ENCODE results near the gene TSPAN16. TPM values are rescaled to one million over a fixed set of nuclear protein-coding genes. Genes with fewer than 3 reads are reported as not detected.

The TSPAN16 gene
- total RNA-seq, 1 donor from 2014 or later: not detected

DNA sequence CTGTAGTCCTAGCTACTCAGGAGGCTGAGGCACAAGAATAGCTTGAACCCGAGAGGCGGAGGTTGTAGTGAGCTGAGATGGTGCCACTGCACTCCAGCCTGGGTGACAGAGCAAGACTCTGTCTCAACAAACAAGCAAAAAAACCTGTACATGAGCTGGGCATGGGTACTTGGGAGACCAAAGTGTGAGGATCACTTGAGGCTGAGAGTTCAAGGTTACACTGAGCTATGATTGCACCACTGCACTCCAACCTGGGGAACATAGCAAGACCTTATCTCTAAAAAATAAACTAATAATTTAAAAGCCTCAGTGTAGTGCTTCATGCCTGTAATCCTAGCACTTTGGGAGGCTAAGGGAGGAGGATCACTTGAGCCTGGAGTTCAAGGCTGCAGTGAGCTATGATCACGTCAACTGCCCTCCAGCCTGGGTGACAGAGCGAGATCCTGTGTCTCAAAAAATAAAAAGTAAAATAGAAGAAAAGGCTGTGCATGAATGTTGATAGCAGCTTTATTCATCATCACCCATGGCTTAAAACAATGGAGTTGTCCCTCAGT, 21.4 kb upstream of the TSPAN16 start:
- H3K27ac Mint-ChIP-seq (ENCODE audit: unreplicated experiment): peak overlapping the region; percentile 19
- no peak for DNase-seq
- peaks cover 8% of the 10 kb centered on the region for H3K9me3 Mint-ChIP-seq (ENCODE audit: unreplicated experiment)
- peaks cover 5% of the 10 kb centered on the region for H3K4me1 Mint-ChIP-seq (ENCODE audit: low read depth, unreplicated experiment)
- peak overlapping the region; percentile 12 for H3K4me3 Mint-ChIP-seq (ENCODE audit: unreplicated experiment)
- peaks cover 4% of the 10 kb centered on the region for H3K36me3 Mint-ChIP-seq (ENCODE audit: unreplicated experiment)
- peaks cover 6% of the 10 kb centered on the region for H3K27me3 Mint-ChIP-seq (ENCODE audit: unreplicated experiment)
- TF ChIP-seq CTCF (IDR thresholded peaks at IDR 0.05; ENCODE audit: partially characterized antibody, unreplicated experiment): no peak

- no peak overlapping the region for H3K27ac Mint-ChIP-seq (ENCODE audit: unreplicated experiment)
- TF ChIP-seq CTCF (IDR thresholded peaks at IDR 0.05; ENCODE audit: partially characterized antibody, unreplicated experiment): no peak
- H3K36me3 Mint-ChIP-seq (ENCODE audit: unreplicated experiment): peaks cover 4% of the 10 kb centered on the region
- peaks cover 12% of the 10 kb centered on the region for H3K9me3 Mint-ChIP-seq (ENCODE audit: unreplicated experiment)
- H3K4me3 Mint-ChIP-seq (ENCODE audit: unreplicated experiment): no peak overlapping the region
- DNase-seq: no peak
- H3K27me3 Mint-ChIP-seq (ENCODE audit: unreplicated experiment): peaks cover 7% of the 10 kb centered on the region
- H3K4me1 Mint-ChIP-seq (ENCODE audit: low read depth, unreplicated experiment): peaks cover 5% of the 10 kb centered on the region
These were observed 17.3 kb upstream of the TSPAN16 start for GRCh38 chr19:11278670-11279069.

DNA sequence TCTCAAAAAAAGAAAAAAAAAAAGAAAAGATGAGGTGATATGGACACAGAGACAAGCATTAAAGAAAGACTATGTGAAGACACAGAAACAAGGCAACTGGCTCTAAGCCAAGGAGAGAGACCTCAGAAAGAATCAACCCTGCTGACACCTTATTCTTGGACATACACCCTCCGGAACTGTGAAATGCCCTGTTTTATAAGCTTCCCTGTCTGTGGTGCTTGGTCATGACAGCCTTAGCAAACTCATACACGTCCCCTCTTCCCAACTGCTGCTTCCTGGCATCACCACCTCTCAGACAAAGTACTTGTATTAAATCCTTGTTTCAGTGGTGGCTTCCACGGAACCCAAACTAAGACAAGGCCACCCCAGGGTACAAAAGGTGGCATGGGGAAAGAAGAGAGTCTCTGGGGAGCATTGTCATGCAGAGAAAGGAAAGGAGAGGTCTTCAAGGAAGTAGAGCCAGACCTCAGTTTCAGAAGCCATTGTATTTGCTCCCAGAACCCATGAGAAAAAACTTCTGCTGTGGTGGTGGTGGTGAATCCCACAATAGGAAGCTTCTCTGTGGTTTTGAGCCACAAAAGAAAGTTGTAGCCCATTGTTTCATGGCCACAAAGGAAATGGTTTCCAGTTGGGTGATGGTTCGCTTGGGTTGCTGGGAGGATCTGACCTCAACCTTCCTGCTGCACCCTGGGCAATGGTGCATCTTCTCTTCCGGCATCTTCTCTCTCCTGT, 16.3 kb upstream of the TSPAN16 start:
- H3K9me3 Mint-ChIP-seq (ENCODE audit: unreplicated experiment): peaks cover 12% of the 10 kb centered on the region
- no peak overlapping the region for H3K4me3 Mint-ChIP-seq (ENCODE audit: unreplicated experiment)
- no peak overlapping the region for H3K27ac Mint-ChIP-seq (ENCODE audit: unreplicated experiment)
- peaks cover 5% of the 10 kb centered on the region for H3K4me1 Mint-ChIP-seq (ENCODE audit: low read depth, unreplicated experiment)
- H3K36me3 Mint-ChIP-seq (ENCODE audit: unreplicated experiment): peaks cover 4% of the 10 kb centered on the region
- TF ChIP-seq CTCF (IDR thresholded peaks at IDR 0.05; ENCODE audit: partially characterized antibody, unreplicated experiment): no peak
- DNase-seq: no peak
- peaks cover 7% of the 10 kb centered on the region for H3K27me3 Mint-ChIP-seq (ENCODE audit: unreplicated experiment)

- peaks cover 7% of the 10 kb centered on the region for H3K9me3 Mint-ChIP-seq (ENCODE audit: unreplicated experiment)
- no peak overlapping the region for H3K4me3 Mint-ChIP-seq (ENCODE audit: unreplicated experiment)
- no peaks in the 10 kb centered on the region for H3K4me1 Mint-ChIP-seq (ENCODE audit: low read depth, unreplicated experiment)
- H3K36me3 Mint-ChIP-seq (ENCODE audit: unreplicated experiment): peaks cover 4% of the 10 kb centered on the region
- no peak for DNase-seq
- TF ChIP-seq CTCF (IDR thresholded peaks at IDR 0.05; ENCODE audit: partially characterized antibody, unreplicated experiment): no peak
- H3K27me3 Mint-ChIP-seq (ENCODE audit: unreplicated experiment): peaks cover 5% of the 10 kb centered on the region
- H3K27ac Mint-ChIP-seq (ENCODE audit: unreplicated experiment): no peak overlapping the region
These were observed 14.5 kb upstream of the TSPAN16 start for GRCh38 chr19:11281356-11282049.

DNA sequence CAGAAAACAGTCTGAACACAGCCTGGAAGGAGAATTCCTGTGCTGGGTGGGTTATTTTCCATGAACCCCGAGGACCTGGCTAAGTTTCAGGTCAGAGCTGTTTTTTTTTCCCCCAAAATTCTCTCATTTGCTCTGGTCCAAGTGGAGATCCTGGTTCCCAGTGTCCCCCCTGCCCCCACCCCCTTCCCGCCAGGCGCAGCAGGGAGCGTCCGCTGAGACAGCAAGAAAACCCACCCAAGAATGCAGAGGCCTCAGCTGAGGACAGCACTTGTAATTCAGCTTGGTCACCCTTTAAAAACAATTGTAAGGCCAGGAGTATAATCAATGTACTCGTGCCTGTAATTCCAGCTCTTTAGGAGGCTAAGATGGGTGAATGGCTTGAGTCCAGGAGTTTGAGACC, 11.4 kb upstream of the TSPAN16 start:
- no peak overlapping the region for H3K4me3 Mint-ChIP-seq (ENCODE audit: unreplicated experiment)
- H3K27me3 Mint-ChIP-seq (ENCODE audit: unreplicated experiment): peaks cover 2% of the 10 kb centered on the region
- DNase-seq: no peak
- H3K4me1 Mint-ChIP-seq (ENCODE audit: low read depth, unreplicated experiment): no peaks in the 10 kb centered on the region
- peaks cover 4% of the 10 kb centered on the region for H3K9me3 Mint-ChIP-seq (ENCODE audit: unreplicated experiment)
- no peak for TF ChIP-seq CTCF (IDR thresholded peaks at IDR 0.05; ENCODE audit: partially characterized antibody, unreplicated experiment)
- no peaks in the 10 kb centered on the region for H3K36me3 Mint-ChIP-seq (ENCODE audit: unreplicated experiment)
- H3K27ac Mint-ChIP-seq (ENCODE audit: unreplicated experiment): no peak overlapping the region
